ENCODE results near the gene KCNG2.

DNA sequence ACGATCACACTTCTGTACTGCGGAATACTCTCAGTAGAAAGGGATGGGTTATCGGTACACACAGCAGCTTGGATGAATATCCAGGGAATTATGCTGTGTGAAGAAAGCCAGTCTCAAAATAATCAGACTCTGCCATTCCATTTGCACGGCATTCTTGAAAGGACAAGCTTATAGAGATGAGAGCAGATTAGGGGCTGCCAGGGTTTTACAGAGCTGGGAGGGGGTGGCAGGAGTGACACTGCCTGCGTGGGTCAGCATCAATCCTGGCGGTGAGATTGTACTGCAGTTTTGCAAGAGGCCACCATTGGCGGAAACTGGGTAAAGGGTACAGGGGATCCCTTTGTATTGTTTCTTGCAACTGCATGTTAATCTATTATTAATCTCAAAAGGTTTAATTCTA lies 16.6 kb downstream of the KCNG2 start:
- TF ChIP-seq, protein P1, sequence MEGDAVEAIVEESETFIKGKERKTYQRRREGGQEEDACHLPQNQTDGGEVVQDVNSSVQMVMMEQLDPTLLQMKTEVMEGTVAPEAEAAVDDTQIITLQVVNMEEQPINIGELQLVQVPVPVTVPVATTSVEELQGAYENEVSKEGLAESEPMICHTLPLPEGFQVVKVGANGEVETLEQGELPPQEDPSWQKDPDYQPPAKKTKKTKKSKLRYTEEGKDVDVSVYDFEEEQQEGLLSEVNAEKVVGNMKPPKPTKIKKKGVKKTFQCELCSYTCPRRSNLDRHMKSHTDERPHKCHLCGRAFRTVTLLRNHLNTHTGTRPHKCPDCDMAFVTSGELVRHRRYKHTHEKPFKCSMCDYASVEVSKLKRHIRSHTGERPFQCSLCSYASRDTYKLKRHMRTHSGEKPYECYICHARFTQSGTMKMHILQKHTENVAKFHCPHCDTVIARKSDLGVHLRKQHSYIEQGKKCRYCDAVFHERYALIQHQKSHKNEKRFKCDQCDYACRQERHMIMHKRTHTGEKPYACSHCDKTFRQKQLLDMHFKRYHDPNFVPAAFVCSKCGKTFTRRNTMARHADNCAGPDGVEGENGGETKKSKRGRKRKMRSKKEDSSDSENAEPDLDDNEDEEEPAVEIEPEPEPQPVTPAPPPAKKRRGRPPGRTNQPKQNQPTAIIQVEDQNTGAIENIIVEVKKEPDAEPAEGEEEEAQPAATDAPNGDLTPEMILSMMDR (IDR thresholded peaks at IDR 0.05 in 4 of 5, conservative IDR thresholded peaks at IDR 0.05 in 1 of 5), result no peak
- no peak for TF ChIP-seq POLR2A (IDR thresholded peaks at IDR 0.05)
